ENCODE data around the gene SH3RF2. TPM values are rescaled to one million over a fixed set of nuclear protein-coding genes. Genes with fewer than 3 reads are reported as not detected.

SH3RF2 gene
- total RNA-seq, 2 donors from 2014 or later = 2.6 to 3.2 TPM

- H3K27ac ChIP-seq (ENCODE audit: low read depth, low read length) = no peak overlapping the region
- no peak overlapping the region for H3K9ac ChIP-seq (ENCODE audit: extremely low read depth, low read length, poor library complexity, severe bottlenecking)
- Mint-ChIP-seq H3K9me3 (peaks cover 15% of the 10 kb centered on the region), H3K27ac (no peak overlapping the region), H3K27me3 (ENCODE audit: insufficient read depth) (peaks cover 3% of the 10 kb centered on the region), H3K4me3 (no peak overlapping the region), H3K4me1 (no peaks in the 10 kb centered on the region), H3K36me3 (ENCODE audit: low read depth) (no peaks in the 10 kb centered on the region)
- H3K9me3 ChIP-seq (ENCODE audit: control insufficient read depth, low read length) = peaks cover 16% of the 10 kb centered on the region
- H3K36me3 ChIP-seq (ENCODE audit: control insufficient read depth, insufficient read depth, low read length) = no peaks in the 10 kb centered on the region
- no peak for DNase-seq
- peaks cover 10% of the 10 kb centered on the region for H3K27me3 ChIP-seq (ENCODE audit: control insufficient read depth, insufficient read depth, low read length, poor library complexity, severe bottlenecking)
- TF ChIP-seq CTCF (conservative IDR thresholded peaks at IDR 0.05) = peak; percentile 72
- WGBS, 2 experiments (ENCODE audit: insufficient coverage in 1 of 2, insufficient read length in 1 of 2) = 90 to 93% methylated on average over 3 of the region's 3 CpGs
- no peaks in the 10 kb centered on the region for H3K4me1 ChIP-seq (ENCODE audit: control insufficient read depth, insufficient read depth, low read length)
- no peak overlapping the region for H3K4me3 ChIP-seq (ENCODE audit: low read length)
Measured at GRCh38 chr5:145903113-145903512, 33.3 kb upstream of the SH3RF2 start.

- Histone ChIP-seq H3K27ac (ENCODE audit: low read depth, low read length) (no peak overlapping the region), H3K4me3 (ENCODE audit: low read length) (no peak overlapping the region), H3K4me1 (ENCODE audit: control insufficient read depth, insufficient read depth, low read length) (no peaks in the 10 kb centered on the region), H3K9me3 (ENCODE audit: control insufficient read depth, low read length) (peaks cover 16% of the 10 kb centered on the region), H3K36me3 (ENCODE audit: control insufficient read depth, insufficient read depth, low read length) (no peaks in the 10 kb centered on the region), H3K27me3 (ENCODE audit: control insufficient read depth, insufficient read depth, low read length, poor library complexity, severe bottlenecking) (peaks cover 10% of the 10 kb centered on the region), H3K9ac (ENCODE audit: extremely low read depth, low read length, poor library complexity, severe bottlenecking) (no peak overlapping the region)
- Mint-ChIP-seq H3K27me3 (ENCODE audit: insufficient read depth) (peaks cover 3% of the 10 kb centered on the region), H3K4me3 (no peak overlapping the region), H3K27ac (no peak overlapping the region), H3K4me1 (no peaks in the 10 kb centered on the region), H3K36me3 (ENCODE audit: low read depth) (no peaks in the 10 kb centered on the region), H3K9me3 (peaks cover 15% of the 10 kb centered on the region)
- DNase-seq = no peak
- TF ChIP-seq CTCF (conservative IDR thresholded peaks at IDR 0.05) = no peak
- 95 to 100% methylated on average over 1 to 3 of the region's 3 CpGs for WGBS, 2 experiments (ENCODE audit: insufficient coverage in 1 of 2, insufficient read length in 1 of 2)
Measured at GRCh38 chr5:145903867-145904266, 32.5 kb upstream of the SH3RF2 start.

GRCh38 chr5:145904743-145905142, 31.6 kb upstream of the SH3RF2 start:
- H3K4me3 Mint-ChIP-seq = no peak overlapping the region
- H3K36me3 Mint-ChIP-seq (ENCODE audit: low read depth) = no peaks in the 10 kb centered on the region
- peaks cover 2% of the 10 kb centered on the region for H3K27me3 Mint-ChIP-seq (ENCODE audit: insufficient read depth)

More at GRCh38 chr5:145904743-145905142, 31.6 kb upstream of the SH3RF2 start:
- TF ChIP-seq CTCF (conservative IDR thresholded peaks at IDR 0.05) = no peak
- H3K36me3 ChIP-seq (ENCODE audit: control insufficient read depth, insufficient read depth, low read length) = no peaks in the 10 kb centered on the region
- Mint-ChIP-seq H3K4me1 (no peaks in the 10 kb centered on the region), H3K27ac (no peak overlapping the region), H3K9me3 (peaks cover 6% of the 10 kb centered on the region)
- no peak for DNase-seq
- no peak overlapping the region for H3K27ac ChIP-seq (ENCODE audit: low read depth, low read length)
- peaks cover 10% of the 10 kb centered on the region for H3K9me3 ChIP-seq (ENCODE audit: control insufficient read depth, low read length)
- H3K9ac ChIP-seq (ENCODE audit: extremely low read depth, low read length, poor library complexity, severe bottlenecking) = no peak overlapping the region
- WGBS, 2 experiments (ENCODE audit: insufficient coverage in 1 of 2, insufficient read length in 1 of 2) = 94 to 95% methylated on average over 4 to 5 of the region's 5 CpGs
- H3K4me1 ChIP-seq (ENCODE audit: control insufficient read depth, insufficient read depth, low read length) = no peaks in the 10 kb centered on the region
- peaks cover 10% of the 10 kb centered on the region for H3K27me3 ChIP-seq (ENCODE audit: control insufficient read depth, insufficient read depth, low read length, poor library complexity, severe bottlenecking)
- no peak overlapping the region for H3K4me3 ChIP-seq (ENCODE audit: low read length)

All from endodermal cell (in vitro differentiated cells).